NCI-H1105 (cell line): ENCODE results near the gene CEP135.
"Not testable (repeated sequence)": the region's sequence is repeated elsewhere in the genome, so short reads cannot be mapped to it uniquely, and the experiment has no call there.

ENCODE experiments used
- DNase-seq: peaks from one replicate; lab custom pipeline; 2025; lab: John Stamatoyannopoulos, UW

The CEP135 gene

GRCh38 chr4:56008206-56008605 is 59.5 kb downstream of the CEP135 start:
- no peak for DNase-seq

- DNase-seq, result no peak
These were observed 77.9 kb downstream of the CEP135 start for GRCh38 chr4:56026596-56026995.

GRCh38 chr4:56028165-56028564 is 79.4 kb downstream of the CEP135 start:
- DNase-seq, result no peak

DNA sequence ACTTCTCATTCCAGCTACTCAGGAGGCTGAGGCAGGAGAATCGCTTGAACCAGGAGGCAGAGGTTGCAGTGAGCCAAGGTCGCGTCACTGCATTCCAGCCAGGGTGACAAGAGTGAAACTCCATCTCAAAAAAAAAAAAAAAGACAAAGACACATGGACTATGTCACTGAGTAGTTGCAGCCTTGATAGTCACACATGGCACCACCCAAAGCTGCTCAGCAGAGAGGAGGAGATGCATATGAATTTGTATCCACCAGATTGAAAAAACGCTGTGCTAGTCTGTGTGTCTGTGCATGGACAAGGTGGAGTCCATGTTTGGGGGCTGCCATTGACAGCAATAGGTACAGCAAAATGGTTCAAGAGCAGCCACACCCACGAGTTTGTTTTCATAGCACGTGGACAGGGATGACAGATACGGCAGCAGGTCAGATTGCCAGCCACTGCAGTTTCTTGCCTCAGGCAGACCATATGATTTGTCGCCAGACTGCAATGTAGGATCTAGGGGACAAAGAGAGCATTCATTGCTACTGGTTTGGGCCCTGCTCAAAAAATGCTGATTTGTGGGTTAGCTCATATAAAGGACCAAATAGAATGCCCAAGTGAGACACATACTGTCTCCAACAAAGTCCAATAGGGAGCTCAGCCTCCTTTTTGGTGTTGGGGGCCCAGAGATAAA is 89.9 kb downstream of the CEP135 start:
- DNase-seq, result no peak

- no peak for DNase-seq
These were observed 92.1 kb downstream of the CEP135 start for GRCh38 chr4:56040842-56041241.

DNA sequence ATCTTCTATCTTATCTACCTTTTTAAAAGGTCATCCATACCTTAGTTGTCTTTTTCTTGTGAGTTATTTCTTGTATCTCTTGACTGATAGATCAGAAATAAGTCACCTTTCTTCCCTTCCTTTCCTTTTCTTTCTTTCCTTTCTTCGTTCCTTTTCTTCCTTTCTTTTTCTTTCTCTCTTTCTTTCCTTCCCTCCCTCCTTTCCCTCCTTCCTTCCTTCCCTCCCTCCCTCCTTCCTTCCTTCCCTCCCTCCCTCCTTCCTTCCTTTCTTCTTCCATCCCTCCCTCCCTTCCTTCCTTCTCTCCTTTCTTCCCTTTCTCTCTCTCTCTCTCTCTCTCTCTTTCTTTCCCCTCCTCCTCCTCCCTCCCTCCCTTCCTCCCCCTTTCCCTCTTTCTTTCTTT is 93.5 kb downstream of the CEP135 start:
- DNase-seq, result no peak

DNA sequence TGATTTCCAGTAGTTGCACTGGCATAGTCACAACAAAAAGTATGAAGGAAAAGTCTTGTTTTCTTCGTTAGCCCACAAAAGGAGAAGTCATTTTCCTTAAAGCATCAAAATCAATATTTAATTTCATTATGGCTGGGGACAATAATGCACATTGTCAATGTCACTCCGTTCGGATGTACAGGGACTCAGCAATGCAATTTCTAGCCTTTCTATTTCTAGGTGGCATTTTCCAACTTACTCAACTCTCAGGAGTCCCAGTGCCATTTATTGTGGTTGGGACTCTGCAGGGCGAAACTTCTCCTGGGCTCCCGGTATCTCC is 99.6 kb downstream of the CEP135 start:
- DNase-seq, result no peak

GRCh38 chr4:56048702-56049431 is 100.1 kb downstream of the CEP135 start:
- peak; percentile 44 for DNase-seq

DNA sequence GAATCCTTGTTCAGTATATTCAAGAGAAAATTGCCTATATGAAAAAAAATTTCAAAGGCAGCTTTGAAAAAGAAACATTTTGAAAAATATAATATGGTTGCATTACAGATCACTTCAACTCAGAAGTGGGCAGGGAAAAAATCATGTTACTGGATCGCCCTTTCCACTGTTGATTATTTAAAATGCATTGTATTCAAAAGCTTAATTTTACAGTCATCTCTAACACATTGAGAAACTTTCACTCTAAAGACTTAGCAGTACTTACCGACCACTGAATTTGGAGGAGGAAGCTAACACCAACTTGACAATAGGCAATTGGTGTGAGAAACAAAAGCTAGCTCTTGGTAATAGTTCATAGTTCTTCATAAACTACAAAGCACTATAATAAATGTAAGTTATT is 101.9 kb downstream of the CEP135 start:
- DNase-seq, result no peak

DNA sequence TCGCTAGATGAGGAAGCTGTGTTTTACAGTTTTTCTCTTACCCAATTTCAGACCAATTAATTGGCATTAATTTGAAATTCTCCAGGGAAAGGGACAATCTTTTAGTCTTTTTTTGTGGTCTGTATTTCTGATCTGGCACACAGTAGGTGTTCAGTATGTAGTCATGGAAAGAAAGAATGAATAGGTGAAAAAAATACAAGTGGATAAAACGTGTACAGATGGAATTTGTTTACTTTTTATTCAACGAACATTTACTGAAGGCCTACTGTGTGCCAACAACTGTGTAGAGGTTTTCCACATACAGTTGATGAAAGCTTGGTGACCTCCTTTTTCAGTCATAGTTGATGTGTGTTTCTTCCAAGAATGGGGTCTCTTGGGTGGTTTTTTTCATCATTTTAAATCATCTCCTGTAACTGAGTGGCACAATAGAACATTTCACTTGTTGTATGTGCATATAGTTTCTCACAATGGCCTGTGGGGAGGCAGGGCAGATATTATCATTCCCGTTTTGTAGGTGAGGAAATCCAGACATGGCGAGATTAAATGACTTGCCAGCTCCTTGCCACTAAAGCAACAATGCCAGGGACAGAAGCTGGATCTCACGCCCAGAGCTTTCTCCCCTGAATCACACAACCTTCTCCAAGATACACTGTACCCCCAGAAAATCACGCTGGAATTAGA is 102.4 kb downstream of the CEP135 start:
- no peak for DNase-seq

DNA sequence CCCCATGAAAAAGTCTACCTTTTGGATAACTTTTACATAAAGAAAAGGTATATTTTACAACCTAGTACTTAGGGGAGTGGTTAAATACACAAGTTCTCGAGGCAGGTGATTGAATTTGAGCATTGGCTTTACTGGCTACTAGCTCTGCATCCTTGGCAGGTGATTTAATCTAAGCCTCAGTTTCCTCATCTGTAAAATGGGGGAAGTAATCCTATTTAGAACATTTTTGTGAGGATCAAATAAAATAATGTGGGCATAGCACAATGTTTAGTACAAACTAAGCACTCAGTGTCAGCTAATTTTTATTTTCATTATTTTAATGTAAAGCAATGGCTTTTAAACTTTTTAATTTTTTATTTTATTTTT is 102.9 kb downstream of the CEP135 start:
- DNase-seq, result no peak

- no peak for DNase-seq
These were observed 103.7 kb downstream of the CEP135 start for GRCh38 chr4:56052481-56052880.

DNA sequence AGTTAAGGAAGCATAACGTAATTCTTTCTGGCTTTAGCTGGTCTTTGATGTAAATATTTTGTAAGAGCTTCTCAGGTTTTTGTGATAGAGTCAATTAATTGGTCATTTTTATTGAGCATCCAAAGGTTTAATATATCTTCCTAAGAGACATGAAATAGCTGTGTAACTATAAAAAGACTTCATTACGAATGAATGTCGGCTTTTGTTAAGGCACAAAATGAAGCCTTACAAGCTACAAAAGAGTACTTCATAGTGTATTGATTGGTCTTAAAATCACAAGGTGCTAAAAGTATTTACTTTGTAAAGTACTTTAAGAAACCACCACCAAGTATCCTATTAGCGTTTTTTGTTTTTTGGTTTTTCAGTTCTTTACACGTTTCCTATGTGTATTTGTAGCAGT is 104.2 kb downstream of the CEP135 start:
- DNase-seq, result no peak

GRCh38 chr4:56055027-56055977 is 106.6 kb downstream of the CEP135 start:
- DNase-seq, result no peak

GRCh38 chr4:56055991-56056390 is 107.2 kb downstream of the CEP135 start:
- no peak for DNase-seq

GRCh38 chr4:56058555-56058954 is 109.8 kb downstream of the CEP135 start:
- no peak for DNase-seq

DNA sequence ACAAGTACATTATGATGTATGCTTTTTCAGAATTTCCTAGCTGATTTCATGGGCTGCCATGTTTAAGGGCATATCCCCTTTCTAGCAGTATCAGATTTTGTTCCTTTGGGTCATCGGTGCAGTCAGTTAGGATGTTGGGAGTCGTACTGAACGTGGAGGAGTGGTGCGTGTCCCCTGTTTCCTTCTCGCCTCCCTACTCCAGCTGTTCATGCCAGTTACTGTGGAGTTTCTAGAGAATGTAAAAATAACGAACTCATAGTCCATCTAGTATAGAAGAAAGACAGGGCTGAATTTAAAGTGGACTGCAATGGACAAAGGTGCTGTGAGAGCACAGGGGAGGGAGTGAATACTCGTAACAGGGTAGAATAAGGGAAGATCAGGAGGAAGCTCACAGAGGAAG is 111.3 kb downstream of the CEP135 start:
- DNase-seq, result no peak

DNA sequence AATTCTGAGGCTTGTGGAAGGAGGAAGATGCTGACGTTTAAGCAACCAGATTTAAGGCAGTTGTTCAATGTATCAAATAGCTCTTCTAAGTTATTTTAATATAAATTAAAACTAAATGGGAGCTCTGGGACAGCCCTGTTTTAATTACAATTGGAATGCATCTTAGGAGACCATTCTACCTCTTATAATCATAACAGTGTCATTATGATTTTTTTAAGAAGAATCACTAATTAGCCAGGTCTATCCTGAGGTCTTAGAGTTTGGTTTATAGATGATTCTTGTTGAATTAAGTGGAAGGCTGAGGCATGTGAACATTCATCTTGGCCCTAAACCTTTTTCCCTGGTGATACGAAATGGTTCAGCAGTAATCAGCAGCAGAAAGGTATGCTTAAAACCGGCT is 113.4 kb downstream of the CEP135 start:
- no peak for DNase-seq

GRCh38 chr4:56062526-56063145 is 113.9 kb downstream of the CEP135 start:
- no peak for DNase-seq

DNA sequence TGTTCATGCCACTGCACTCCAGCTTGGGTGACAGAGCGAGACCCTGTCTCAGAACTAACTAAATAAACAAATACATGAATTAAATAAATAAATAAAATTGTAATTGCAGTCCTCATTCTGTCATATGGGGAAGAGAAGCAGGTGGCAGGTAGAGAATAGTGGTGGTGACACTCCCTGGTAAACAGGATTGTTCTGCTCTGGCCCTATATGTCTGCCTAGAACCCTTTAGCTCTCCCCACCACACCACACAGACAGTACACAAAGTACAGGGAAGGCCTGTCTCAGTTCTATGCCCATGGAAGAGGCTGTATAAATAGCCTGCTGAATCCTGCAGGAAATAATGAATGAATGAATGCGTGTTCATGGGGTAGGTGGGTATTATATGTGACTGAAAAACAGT is 117.7 kb downstream of the CEP135 start:
- no peak for DNase-seq

DNA sequence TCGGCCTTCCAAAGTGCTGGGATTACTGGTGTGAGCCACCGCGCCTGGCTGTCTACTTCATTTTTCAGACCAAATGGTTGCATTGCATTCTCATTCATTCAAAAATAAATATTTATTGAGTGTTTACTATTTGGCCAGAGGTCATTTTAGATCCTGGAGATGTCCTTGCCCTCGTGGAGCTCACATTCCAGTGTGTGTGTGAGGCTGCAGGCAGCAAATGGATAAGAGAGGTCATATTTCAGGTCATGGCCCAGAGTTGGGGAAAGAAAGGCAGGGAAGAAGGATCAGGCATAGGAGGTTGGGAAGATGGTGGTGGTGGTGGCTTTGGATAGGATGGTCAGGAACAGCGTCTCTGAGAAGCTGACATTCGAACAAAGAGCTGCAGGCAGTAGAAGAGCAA is 119.1 kb downstream of the CEP135 start:
- no peak for DNase-seq

GRCh38 chr4:56072730-56073129 is 124.0 kb downstream of the CEP135 start:
- not testable (repeated sequence) for DNase-seq
